ENCODE data around the gene DMD. TPM values are rescaled to one million over a fixed set of nuclear protein-coding genes. Genes with fewer than 3 reads are reported as not detected.
"Not testable (repeated sequence)": the region's sequence is repeated elsewhere in the genome, so short reads cannot be mapped to it uniquely, and the experiment has no call there.

The DMD gene
- polyA plus RNA-seq, 1 donor, result 20.9 TPM

DNA sequence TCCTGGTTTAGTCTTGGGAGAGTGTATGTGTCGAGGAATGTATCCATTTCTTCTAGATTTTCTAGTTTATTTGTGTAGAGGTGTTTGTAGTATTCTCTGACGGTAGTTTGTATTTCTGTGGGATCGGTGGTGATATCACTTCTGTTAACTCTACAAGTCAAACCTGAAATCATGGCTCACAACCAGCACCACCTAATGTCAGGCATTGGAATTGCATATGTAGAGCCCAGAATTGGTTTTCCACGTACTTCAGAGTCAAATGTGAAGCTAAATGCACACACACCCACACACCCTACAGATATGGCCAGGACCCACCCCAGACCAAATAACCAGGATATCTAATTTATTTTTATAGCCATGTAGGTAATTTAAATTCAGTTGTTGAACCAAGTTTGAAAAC, 964.7 kb downstream of the DMD start:
- DNase-seq, result not testable (repeated sequence)

DNA sequence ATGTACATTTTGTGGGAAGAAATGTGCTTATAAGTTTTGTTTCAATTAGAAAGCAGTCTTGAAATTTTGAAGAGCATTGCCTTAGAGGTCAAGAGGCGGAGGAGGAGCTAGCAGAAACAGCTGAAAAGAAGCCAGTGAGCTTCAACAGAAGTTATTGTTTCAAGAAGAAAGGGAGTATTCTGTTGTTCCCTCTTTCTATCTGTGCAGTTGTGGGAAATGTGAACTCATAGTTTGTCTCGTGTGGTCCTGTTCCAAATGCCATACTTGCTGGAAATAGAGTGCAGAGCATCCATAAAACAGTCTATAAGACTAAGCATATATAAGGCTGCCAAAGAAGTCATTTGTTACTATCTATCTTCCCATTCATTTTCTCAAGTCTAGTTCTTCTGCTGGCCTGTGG, 1015.7 kb downstream of the DMD start:
- no peak for DNase-seq

DNA sequence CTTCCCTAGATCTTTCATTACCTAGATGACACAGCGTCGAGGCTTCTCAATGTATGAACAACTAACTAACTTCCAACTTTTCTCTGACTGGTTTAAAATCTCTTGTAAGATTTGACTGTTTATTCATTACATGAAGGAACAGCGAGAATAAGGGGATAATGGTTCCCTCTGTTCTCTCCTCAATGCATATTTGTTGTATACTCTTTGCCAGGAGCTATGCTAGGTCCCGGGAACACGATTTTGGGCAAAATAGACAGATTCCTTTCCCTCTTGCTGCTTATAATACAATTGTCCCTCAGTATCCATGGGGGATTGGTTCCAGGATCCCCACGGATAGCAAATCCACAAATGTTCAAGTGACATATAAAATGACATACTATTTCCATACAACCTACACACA, 1020.0 kb downstream of the DMD start:
- DNase-seq, result no peak

DNA sequence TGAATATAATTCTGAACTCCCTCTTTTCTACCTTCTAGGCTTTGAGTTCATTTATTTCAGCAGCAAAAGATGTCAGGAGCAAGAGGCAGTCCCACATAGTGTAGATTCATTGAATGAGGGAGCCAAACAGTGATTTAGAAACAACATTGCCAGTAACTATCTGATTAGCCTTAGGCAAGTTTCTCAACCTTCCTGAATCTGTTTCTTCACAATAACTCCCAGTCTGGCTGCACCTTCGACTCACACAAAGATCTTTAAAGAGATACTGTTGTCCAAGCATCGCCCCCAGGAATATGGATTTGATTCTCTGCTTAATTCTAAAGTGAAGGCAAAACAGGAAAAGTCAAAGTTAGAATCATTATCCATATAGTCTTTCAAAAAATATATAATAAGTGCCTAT, 1026.2 kb downstream of the DMD start:
- DNase-seq, result no peak

GRCh38 chrX:32183066-32183465, 1028.3 kb downstream of the DMD start:
- DNase-seq, result no peak

DNA sequence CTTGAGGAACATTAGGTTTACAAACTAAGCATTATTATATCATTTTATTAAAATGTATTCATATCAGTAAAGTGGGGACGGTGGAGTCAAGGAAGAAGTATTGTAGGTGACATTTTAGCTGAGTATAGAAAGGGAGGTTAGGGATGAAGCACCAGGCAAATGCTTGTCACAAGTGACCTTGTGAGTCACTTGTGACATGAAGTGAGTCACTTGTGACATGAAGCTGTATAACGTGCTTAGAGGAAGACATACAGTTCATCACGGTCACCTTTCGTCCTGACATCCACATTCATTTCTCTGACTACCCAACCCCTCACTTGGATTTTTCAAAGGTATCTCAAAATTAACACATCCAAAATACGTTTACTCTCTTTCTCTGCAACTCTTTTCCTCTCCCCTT, 1034.8 kb downstream of the DMD start:
- no peak for DNase-seq

- DNase-seq, result no peak
Measured at GRCh38 chrX:32170481-32170880, 1040.9 kb downstream of the DMD start.

DNA sequence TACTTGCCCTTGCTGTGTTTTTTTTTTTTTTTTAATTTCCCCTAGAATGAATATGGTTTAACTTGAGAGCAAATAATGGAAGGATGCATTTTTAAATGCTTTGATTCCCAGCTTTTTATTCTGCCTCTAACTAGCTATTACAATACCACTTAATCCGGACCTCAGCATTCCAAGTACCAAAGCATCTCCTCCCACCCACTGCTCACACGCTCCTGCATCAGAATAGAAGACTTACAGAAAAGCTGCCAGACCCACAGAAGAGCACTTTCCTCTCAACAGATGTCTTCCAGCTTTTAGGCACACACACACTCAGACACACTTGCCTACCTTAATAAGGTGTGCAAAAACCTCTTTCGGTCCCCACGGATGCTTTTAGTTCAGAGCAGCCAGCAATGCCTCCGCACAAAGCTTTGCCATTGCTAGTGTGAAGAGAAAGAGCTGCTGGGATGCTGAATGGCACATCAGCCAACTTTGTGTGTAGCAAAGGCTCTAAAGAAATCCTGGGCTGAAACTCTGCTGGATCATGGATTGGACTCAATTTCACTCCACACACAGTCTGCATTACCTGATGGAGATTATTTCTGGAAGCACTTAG, 1056.2 kb downstream of the DMD start:
- DNase-seq, result no peak

DNA sequence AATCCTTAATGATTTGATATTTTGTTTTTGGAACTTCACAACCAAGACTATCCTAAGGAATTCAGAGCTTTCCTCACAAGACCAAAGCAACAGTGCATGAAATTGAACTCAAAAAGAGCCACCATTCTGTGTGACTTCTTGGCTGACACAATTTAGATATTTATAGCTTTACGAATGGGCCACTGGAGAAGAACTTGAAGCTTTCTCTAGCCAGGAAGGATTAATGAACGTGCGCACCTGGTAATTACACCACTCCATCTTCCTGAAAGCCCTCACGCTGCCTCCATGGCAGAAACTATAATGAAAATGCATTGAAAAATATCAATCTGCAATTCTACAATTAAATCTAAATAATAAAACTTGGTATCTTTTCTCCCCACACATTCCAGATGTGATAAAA, 1057.8 kb downstream of the DMD start:
- no peak for DNase-seq

GRCh38 chrX:32150141-32150540, 1061.2 kb downstream of the DMD start:
- no peak for DNase-seq

DNA sequence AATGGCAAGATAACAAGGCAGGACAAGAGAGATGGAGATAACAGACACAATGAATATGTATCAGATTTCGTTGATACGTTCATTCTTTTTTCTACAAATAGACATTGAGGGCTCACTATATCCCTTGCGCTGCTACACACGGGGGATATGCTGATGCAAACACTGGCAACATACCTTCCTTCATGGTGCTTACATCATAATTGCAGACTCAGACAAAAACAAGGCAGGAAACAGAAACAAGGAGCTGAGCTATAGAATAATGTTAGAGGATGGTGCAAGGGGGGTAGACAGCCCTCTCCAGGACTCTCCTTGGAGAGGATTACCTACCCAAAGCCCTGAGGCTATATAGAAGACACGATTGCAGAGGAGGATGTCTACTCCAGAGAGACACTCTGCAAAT, 1069.5 kb downstream of the DMD start:
- DNase-seq, result no peak

- no peak for DNase-seq
Measured at GRCh38 chrX:32139476-32139875, 1071.9 kb downstream of the DMD start.

DNA sequence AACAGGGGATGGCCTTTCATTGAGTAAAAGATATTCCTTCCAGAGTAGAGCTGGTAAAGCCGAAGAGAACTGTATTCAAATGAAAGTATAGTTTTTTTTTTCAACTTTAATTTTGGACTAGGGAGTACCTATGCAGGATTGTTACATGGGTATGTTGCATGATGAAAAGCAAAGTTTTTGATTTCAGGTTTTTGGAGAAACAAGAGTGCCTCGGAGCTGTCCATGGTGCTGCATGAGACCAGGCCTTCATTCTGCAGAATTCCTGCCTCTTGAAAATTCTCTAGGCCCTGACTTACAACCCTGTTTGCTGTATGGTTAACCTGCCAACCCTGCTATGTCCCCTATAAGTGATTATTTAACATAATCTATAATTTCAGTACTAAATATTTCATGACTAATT, 1073.8 kb downstream of the DMD start:
- DNase-seq, result peak; percentile 53

GRCh38 chrX:32126997-32127396, 1084.4 kb downstream of the DMD start:
- DNase-seq, result no peak

DNA sequence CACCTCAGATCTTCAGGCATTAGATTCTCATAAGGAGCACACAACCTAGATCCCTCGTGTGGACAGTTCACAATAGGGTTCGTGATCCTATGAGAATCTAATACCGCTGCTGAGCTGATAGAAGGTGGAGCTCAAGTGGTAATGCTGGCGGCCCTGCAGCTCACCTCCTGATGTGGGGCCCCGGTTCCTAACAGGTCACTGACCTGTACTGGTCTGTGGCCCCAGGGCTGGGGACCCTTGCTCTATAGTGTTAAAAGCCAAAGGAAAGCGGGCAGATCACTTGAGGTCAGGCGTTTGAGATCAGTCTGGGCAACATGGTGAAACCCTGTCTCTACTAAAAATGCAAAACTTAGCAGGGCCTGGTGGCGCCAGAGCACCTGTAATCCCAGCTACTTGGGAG, 1092.5 kb downstream of the DMD start:
- DNase-seq, result no peak

- no peak for DNase-seq
Measured at GRCh38 chrX:32116047-32116446, 1095.3 kb downstream of the DMD start.

GRCh38 chrX:32087663-32088062, 1123.7 kb downstream of the DMD start:
- no peak for DNase-seq

GRCh38 chrX:32084757-32085156, 1126.6 kb downstream of the DMD start:
- DNase-seq, result no peak

- no peak for DNase-seq
Measured at GRCh38 chrX:32048285-32048684, 1163.1 kb downstream of the DMD start.

- no peak for DNase-seq
Measured at GRCh38 chrX:32045149-32045548, 1166.2 kb downstream of the DMD start.

- DNase-seq, result no peak
Measured at GRCh38 chrX:32041181-32041580, 1170.2 kb downstream of the DMD start.

- DNase-seq, result no peak
Measured at GRCh38 chrX:32026772-32027171, 1184.6 kb downstream of the DMD start.

GRCh38 chrX:32024072-32024471, 1187.3 kb downstream of the DMD start:
- no peak for DNase-seq

- no peak for DNase-seq
Measured at GRCh38 chrX:32016195-32016594, 1195.2 kb downstream of the DMD start.

DNA sequence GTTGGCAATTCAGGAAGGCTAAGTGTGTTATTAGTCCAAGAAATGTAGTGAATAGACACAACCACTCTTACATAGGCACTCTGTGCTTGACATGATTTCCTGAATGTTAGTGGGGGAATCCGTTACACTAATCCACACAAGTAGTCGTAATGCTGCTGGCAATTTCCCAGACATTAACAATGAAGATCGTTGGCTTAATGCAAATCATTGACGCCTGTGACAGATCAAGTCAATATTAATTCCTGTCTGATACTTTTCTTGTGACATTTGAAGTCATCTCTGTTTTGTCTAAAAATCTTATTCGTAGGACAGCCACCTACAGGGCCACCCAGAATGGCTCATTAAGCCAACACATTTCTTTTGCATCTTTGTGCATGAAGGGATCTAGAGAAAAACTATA, 1200.4 kb downstream of the DMD start:
- no peak for DNase-seq
